ENCODE data around the gene IFNA17.
"Not testable (repeated sequence)": the region's sequence is repeated elsewhere in the genome, so short reads cannot be mapped to it uniquely, and the experiment has no call there.

The IFNA17 gene

GRCh38 chr9:21210311-21210710 is 17.7 kb downstream of the IFNA17 start:
- DNase-seq, result no peak

GRCh38 chr9:21207043-21207442 is 21.0 kb downstream of the IFNA17 start, which contains the start of gene IFNA10:
IFNA10 (minus strand) TSS chr9:21207143; CDS start chr9:21207097, 46 bp downstream.
- not testable (repeated sequence) for DNase-seq

GRCh38 chr9:21205204-21205603 is 22.8 kb downstream of the IFNA17 start:
- no peak for DNase-seq

- not testable (repeated sequence) for DNase-seq
Observed at GRCh38 chr9:21202105-21202504, 25.9 kb downstream of the IFNA17 start, which contains the start of gene IFNA7. IFNA7 (minus strand) TSS chr9:21202205; CDS start chr9:21202165, 40 bp downstream.

- DNase-seq, result peak in 1 of 2 experiments; percentile 6
Observed at GRCh38 chr9:21194867-21195776, 32.9 kb downstream of the IFNA17 start.

- DNase-seq, result not testable (repeated sequence)
Observed at GRCh38 chr9:21187487-21187886, 40.5 kb downstream of the IFNA17 start, which contains the start of gene IFNA4. IFNA4 (minus strand) TSS chr9:21187587; CDS start chr9:21187531, 56 bp downstream.

- peak in 1 of 2 experiments; percentile 52 for DNase-seq
Observed at GRCh38 chr9:21182810-21183736, 44.9 kb downstream of the IFNA17 start.
